Measurements from ENCODE around the gene CHORDC1. TPM values are rescaled to one million over a fixed set of nuclear protein-coding genes. Genes with fewer than 3 reads are reported as not detected.
A peak's percentile ranks its signal among the peaks of the same experiment; 100 is the strongest.
"Not testable (repeated sequence)": the region's sequence is repeated elsewhere in the genome, so short reads cannot be mapped to it uniquely, and the experiment has no call there.

Gene CHORDC1
- total and polyA plus RNA-seq, 8 donors, result 6.0 to 17.3 (median 11.2) TPM

DNA sequence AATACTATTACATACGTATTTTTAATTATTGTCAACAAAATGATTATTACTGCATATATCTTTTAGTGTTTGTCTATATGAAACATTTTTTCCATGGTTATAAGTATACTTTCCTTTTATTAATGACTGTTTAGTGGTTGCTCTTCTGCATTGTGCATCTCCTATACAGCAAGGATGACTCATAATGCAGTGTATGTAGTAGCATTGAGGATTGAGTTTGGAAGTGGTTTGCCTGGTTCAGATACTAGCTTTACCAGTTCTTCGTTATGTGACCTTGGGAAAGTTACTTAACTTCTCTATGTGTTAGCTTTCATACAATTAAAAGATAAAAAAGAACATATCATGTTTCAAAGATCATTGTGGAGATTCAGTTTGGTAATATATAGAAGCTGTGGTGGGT is 44.1 kb downstream of the CHORDC1 start:
- TF ChIP-seq, protein P1, sequence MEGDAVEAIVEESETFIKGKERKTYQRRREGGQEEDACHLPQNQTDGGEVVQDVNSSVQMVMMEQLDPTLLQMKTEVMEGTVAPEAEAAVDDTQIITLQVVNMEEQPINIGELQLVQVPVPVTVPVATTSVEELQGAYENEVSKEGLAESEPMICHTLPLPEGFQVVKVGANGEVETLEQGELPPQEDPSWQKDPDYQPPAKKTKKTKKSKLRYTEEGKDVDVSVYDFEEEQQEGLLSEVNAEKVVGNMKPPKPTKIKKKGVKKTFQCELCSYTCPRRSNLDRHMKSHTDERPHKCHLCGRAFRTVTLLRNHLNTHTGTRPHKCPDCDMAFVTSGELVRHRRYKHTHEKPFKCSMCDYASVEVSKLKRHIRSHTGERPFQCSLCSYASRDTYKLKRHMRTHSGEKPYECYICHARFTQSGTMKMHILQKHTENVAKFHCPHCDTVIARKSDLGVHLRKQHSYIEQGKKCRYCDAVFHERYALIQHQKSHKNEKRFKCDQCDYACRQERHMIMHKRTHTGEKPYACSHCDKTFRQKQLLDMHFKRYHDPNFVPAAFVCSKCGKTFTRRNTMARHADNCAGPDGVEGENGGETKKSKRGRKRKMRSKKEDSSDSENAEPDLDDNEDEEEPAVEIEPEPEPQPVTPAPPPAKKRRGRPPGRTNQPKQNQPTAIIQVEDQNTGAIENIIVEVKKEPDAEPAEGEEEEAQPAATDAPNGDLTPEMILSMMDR (IDR thresholded peaks at IDR 0.05), result no peak
- no peaks in the 10 kb centered on the region for H3K36me3 ChIP-seq
- DNase-seq (no peak), FAIRE-seq (no peak), ATAC-seq (no peak)
- no peaks in the 10 kb centered on the region for H3K9me3 ChIP-seq
- H3K27me3 ChIP-seq, result no peaks in the 10 kb centered on the region
- no peak overlapping the region for H3K27ac ChIP-seq
- intact Hi-C loops (cut with DNase I), result no loop called here
- 53 to 63% methylated on average over 2 of the region's 2 CpGs for WGBS, 2 donors
- H3K4me1 ChIP-seq, result no peaks in the 10 kb centered on the region
- H3K4me3 ChIP-seq, result no peak overlapping the region

DNA sequence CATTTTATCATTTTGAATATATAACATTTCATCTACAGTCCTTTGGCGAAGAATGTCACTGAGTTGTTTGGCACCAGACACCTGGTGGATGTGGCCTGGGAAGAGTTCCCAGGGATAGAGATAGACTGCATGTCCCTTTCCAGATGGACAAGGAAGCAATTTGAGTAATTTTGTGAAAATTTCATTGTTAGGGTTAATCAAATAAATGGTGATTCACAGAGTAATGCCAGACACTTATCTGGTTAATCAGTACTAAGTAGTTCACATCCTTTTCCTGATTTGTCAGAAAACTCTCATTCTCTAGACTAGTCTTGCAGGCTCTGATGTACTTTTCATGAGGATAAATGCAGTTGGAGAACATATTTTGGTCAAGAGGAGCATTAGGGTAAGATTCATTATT is 46.8 kb downstream of the CHORDC1 start:
- no peak overlapping the region for H3K4me3 ChIP-seq
- 90 to 95% methylated on average over 1 of the region's 1 CpG for WGBS, 2 donors

DNA sequence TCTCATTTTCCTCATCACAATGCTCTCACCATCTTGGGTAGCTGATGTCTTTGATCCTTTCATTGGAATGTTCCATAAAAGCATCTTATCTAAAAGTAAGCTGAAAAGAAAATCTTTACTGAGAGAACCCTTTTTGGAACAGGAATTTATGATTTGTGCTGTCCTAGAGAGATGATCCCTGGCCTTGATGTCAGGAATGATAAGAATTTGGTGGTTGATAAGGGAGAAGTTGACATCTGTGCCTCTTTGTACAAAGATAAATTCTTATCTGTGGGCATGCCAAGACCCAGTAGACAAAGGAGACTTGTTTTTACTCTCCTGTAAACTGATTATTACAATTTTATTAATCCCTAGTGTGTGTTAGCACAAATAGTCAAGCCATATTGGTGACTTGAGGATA is 51.5 kb downstream of the CHORDC1 start:
- H3K4me3 ChIP-seq, result no peak overlapping the region
- H3K36me3 ChIP-seq, result no peaks in the 10 kb centered on the region
- TF ChIP-seq, protein P1 (IDR thresholded peaks at IDR 0.05), result no peak
- intact Hi-C loops (cut with DNase I), result no loop called here
- FAIRE-seq (no peak), ATAC-seq (no peak), DNase-seq (no peak)
- H3K27ac ChIP-seq, result no peak overlapping the region
- no peaks in the 10 kb centered on the region for H3K27me3 ChIP-seq
- H3K9me3 ChIP-seq, result no peaks in the 10 kb centered on the region
- no peaks in the 10 kb centered on the region for H3K4me1 ChIP-seq

More for the DNA sequence above, 46.8 kb downstream of the CHORDC1 start:
- intact Hi-C loops (cut with DNase I), result no loop called here
- TF ChIP-seq, protein P1 (IDR thresholded peaks at IDR 0.05), result no peak
- Histone ChIP-seq H3K36me3 (no peaks in the 10 kb centered on the region), H3K27me3 (no peaks in the 10 kb centered on the region), H3K9me3 (no peaks in the 10 kb centered on the region), H3K4me1 (no peaks in the 10 kb centered on the region), H3K27ac (no peak overlapping the region)
- ATAC-seq (no peak), DNase-seq (no peak), FAIRE-seq (no peak)

DNA sequence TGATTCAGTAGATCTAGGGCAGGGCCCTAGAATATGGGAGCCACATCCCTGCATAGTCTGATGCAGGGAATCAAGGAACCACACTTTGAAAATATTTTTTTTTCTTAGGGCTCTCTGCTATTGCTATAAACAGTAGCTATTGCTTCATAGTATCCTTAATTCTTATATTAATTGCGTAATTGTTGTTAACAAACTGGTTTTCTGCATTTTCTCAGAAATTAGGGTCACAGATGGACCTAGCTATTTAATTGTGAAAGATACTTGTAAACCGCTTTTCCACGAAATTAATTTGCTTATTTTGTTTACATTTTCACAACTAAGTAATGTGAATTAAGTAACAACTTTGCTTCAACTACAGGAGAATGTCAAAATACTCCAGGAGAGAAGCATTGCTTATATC is 54.3 kb downstream of the CHORDC1 start:
- H3K27ac ChIP-seq, result no peak overlapping the region
- ATAC-seq (no peak), DNase-seq (no peak), FAIRE-seq (no peak)
- intact Hi-C loops (cut with DNase I), result no loop called here
- 71 to 72% methylated on average over 3 of the region's 3 CpGs for WGBS, 2 donors
- H3K27me3 ChIP-seq, result no peaks in the 10 kb centered on the region
- no peak overlapping the region for H3K4me3 ChIP-seq
- H3K4me1 ChIP-seq, result no peaks in the 10 kb centered on the region
- H3K36me3 ChIP-seq, result no peaks in the 10 kb centered on the region
- H3K9me3 ChIP-seq, result no peaks in the 10 kb centered on the region
- TF ChIP-seq, protein P1 (IDR thresholded peaks at IDR 0.05), result no peak

DNA sequence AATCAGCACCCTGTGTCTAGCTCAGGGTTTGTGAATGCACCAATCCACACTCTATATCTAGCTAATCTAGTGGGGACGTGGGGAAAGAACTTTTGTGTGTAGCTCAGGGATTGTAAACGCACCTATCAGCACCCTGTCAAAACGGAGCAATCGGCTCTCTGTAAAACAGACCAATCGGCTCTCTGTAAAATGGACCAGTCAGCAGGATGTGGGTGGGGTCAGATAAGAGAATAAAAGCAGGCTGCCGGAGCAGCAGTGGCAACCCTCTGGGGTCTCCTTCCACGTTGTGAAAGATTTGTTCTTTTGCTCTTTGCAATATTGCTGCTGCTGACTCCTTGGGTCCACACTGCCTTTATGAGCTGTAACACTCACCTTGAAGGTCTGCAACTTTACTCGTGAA is 55.1 kb downstream of the CHORDC1 start:
- H3K27me3 ChIP-seq; DNase-seq; H3K9me3 ChIP-seq; intact Hi-C loops (cut with DNase I); FAIRE-seq; H3K27ac ChIP-seq; H3K4me3 ChIP-seq; ATAC-seq; H3K36me3 ChIP-seq; H3K4me1 ChIP-seq: not testable (repeated sequence)
- WGBS, 2 donors, result 59 to 69% methylated on average over 8 of the region's 8 CpGs

DNA sequence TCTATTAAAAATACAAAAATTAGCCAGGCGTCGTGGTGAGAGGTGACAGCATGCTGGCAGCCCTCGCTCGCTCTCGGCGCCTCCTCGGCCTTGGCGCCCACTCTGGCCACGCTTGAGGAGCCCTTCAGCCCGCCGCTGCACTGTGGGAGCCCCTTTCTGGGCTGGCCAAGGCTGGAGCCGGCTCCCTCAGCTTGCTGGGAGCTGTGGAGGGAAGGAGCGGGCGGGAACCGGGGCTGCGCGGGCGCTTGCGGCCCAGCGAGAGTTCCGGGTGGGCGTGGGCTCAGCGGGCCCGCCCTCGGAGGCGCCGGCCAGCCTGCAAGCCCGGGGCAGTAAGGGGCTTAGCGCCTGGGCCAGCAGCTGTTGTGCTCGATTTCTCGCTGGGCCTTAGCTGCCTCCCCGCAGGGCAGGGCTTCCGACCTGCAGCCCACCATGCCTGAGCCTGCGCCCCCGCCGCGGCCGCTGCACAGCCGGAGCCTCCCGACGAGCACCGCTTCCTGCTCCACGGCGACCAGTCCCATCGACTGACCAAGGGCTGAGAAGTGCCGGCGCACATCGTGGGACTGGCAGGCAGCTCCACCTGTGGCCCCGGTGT is 55.8 kb downstream of the CHORDC1 start:
- H3K36me3 ChIP-seq; H3K4me3 ChIP-seq; H3K27ac ChIP-seq; H3K4me1 ChIP-seq; ATAC-seq; FAIRE-seq; H3K9me3 ChIP-seq; H3K27me3 ChIP-seq; intact Hi-C loops (cut with DNase I): not testable (repeated sequence)
- peak in 2 of 6 donors; percentile 48 to 58 for DNase-seq
- WGBS, 2 donors, result 90 to 96% methylated on average over 44 to 49 of the region's 49 CpGs

Other genes with a start within 250 kb of the CHORDC1 start
- not detected for gene TRIM49C, start 191.9 kb downstream of the CHORDC1 start, total RNA-seq
- gene TRIM49C, start 191.9 kb downstream of the CHORDC1 start, polyA plus RNA-seq, result under 1 TPM in 1 of 2 donors, not detected in 1; 0.05 TPM
- gene UBTFL1, start 137.1 kb downstream of the CHORDC1 start, total RNA-seq, result not detected
- gene UBTFL1, start 137.1 kb downstream of the CHORDC1 start, polyA plus RNA-seq, result not detected
- gene NAALAD2, start 88.4 kb downstream of the CHORDC1 start, total RNA-seq, result 1 to 10 TPM in 1 of 6 donors, under 1 TPM in 5; 0.13 to 1.8 (median 0.25) TPM
- 1 to 10 TPM in 1 of 2 donors, under 1 TPM in 1; 0.68 to 1.6 TPM for gene NAALAD2, start 88.4 kb downstream of the CHORDC1 start, polyA plus RNA-seq